D721Med (cell line): Measurements from ENCODE around the gene MID2.
"Not testable (repeated sequence)": the region's sequence is repeated elsewhere in the genome, so short reads cannot be mapped to it uniquely, and the experiment has no call there.

Experiments
- DNase-seq: peaks from one replicate; pipeline ENCODE4 v3.0.0; 2011; ENCODE audit warnings: low spot score; ENCODE audit not compliant: insufficient read length
- FAIRE-seq: peaks from 2 replicates; lab custom pipeline; 2011; peaks lifted over from hg19 to GRCh38; lab: Jason Lieb, UNC
- CTCF ChIP-seq: IDR thresholded peaks from 2 replicates; pipeline ENCODE4 v1.5.1; 2012; ENCODE audit warnings: mild to moderate bottlenecking, control low read depth; ENCODE audit not compliant: insufficient read depth; ENCODE audit errors: missing control alignments

Gene MID2

DNA sequence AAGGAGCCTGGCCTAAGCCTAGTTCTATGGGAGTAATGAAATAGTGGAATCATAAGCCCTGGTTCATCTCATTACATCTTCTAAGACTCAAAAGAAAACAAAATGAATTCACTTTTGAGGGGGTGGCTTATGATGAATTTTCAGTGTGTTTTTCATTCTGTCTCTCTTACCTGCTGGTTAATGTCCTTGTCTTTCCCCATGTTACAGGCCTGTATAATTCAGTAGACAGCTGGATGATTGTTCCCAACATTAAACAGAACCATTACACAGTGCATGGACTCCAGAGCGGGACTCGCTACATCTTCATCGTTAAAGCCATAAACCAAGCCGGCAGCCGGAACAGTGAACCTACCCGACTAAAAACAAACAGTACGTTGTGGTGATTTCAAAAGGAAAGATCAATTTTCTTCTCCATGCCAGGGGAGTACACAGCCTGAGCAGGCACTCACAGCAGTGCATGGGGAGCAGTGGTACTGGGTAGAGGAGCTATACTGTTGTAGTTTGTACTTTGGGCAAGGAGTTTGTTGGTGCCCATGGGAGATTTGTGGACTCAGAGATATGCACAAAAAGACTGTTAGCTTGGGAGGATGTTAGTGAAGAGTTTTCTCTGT lies 98.6 kb downstream of the MID2 start:
- no peak for DNase-seq
- TF ChIP-seq CTCF: no peak
- no peak for FAIRE-seq

DNA sequence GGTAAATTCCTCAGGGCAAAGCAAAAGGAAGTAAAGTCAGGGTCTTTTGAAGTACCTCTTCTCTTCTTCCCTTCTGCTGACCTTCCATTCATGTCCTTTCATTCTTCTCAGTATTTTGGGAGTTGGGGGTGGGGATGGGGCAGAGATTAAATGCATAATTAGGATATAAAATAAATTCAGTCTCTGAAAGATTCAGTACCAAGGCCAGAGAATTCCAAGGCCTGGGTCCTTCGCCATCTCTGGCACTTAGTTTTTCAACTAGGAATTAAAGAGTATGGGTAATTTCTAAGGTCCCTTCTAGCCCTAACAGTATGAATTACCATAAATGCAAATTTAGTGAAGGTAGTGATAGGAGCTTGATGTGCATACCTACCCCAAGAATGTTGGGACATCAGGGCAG lies 108.6 kb downstream of the MID2 start:
- FAIRE-seq (no peak), DNase-seq (no peak)
- TF ChIP-seq CTCF: no peak

DNA sequence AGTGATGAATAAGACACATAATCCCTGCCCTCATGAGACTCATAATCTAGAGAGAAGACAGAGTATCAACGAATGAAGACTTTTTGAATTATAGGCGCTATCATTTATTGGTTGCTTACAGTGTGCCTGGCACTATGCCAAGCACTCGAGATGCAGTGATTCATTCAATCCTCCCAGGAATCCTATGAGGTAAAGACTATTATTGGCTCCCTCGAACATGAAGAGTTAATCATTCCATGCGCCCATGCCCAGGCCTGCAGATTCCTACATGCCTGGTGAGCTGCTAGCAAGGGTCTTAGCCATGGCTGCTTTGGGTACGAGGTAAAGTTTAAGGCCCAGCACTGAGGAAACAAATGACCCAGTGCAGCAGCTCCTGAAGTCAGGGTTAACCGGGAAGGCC lies 109.5 kb downstream of the MID2 start:
- DNase-seq (no peak), FAIRE-seq (no peak)
- TF ChIP-seq CTCF: no peak

DNA sequence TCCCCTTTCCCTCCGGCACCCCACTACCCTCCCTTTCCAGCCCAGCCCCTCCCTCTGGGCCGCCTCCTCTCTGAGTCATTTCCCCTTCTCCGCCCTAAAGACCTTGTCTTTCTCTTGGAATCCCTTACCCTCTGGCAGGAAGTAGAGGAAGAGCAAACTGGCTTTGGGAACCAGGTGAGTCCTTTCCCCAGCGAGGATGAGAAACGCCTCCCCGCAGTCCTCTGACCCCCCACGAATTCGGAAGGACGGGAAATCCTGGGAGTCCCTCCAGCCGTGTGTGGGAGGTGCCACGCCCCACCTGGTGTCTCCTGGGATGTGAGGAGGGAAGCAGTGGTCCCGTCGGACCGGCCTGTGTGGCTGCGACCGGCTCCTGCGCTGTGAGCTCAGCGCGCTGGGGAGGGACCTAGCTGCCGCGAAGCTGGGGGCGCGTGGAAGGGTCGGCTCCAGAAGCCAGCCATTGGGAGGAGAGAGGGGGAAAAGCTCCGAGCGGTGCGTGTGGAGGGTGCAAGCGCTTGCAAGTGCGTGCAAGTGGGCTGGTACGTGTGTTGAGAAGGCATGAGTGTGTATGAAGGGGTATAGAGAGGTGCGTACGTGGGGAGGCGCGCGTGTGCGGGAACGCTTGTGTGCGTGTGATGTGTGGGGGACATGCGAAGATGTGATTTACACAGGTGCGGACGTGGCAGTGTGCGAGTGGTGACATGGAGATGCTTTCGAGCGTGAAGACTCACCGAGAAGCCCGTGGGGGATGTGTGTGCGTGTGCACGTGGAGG lies 110.2 kb downstream of the MID2 start:
- DNase-seq (no peak), FAIRE-seq (no peak)
- no peak for TF ChIP-seq CTCF

DNA sequence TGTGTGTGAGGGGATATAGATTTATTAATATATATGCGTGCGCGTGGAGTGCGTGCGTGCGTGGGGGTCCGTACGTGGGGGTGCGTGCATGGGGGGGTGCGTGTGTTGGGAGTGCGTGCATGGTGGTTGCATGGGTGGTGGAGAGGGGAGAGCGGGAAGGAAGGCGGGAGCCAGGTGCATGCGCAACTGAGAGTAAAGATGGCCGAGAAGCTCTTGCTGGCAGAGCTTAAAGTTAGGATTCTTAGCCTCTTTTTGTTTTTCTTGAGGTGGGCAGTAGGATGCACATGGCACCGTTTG lies 110.7 kb downstream of the MID2 start:
- TF ChIP-seq CTCF: no peak
- FAIRE-seq (no peak), DNase-seq (no peak)

DNA sequence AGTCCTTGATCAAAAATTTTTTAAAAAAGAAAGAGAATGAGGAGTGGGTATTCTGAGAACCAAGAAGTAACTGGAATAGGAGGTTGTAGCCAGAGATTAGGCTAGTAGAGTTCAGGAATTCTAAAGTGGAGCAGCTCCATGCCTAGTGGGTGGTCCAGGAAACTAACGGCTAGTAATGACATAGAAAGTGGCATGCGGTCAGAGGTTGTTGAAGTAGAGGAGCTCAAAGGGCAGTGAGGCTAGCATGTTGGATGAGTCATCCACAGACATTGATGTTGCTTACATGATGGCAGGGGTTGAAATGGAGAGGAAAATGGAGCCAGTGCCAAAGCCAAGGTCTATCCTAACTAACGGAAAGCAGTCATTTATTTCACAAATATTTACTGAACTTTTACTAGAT lies 114.4 kb downstream of the MID2 start:
- DNase-seq: no peak
- FAIRE-seq: no peak

GRCh38 chrX:107955337-107955736 lies 129.7 kb downstream of the MID2 start:
- DNase-seq, FAIRE-seq: not testable (repeated sequence)

More for the DNA sequence above, 114.4 kb downstream of the MID2 start:
- TF ChIP-seq CTCF: no peak
